H1 (cell line): ENCODE measurements around the gene SMNDC1.

Source experiments
- CHD1 ChIP-seq: IDR thresholded peaks from 2 replicates; pipeline ENCODE4 v1.6.1; 2012; ENCODE audit warnings: low read depth, low read length, improper control_type of control experiment
- CHD2 ChIP-seq: IDR thresholded peaks from 2 replicates; pipeline ENCODE4 v1.6.1; 2012; ENCODE audit warnings: low read length, improper control_type of control experiment
- CTCF ChIP-seq, 3 experiments: IDR thresholded peaks; 1 replicate in 2 of 3; 2 replicates in 1 of 3; pipeline versions ENCODE4 v1.5.1 to v1.6.1; 2011; ENCODE audit warnings: low read length in 3 of 3, mild to moderate bottlenecking in 3 of 3, inconsistent platforms in 2 of 3, low read depth in 1 of 3, moderate library complexity in 1 of 3; ENCODE audit not compliant: insufficient read depth in 1 of 3; ENCODE audit errors: control extremely low read depth in 1 of 3
- SP2 ChIP-seq: IDR thresholded peaks from 2 replicates; pipeline ENCODE4 v1.6.1; 2012; ENCODE audit warnings: mild to moderate bottlenecking, low read length, inconsistent platforms
- TAF7 ChIP-seq: optimal IDR thresholded peaks from 2 replicates; pipeline ENCODE3; 2011; ENCODE audit warnings: low read depth, mild to moderate bottlenecking, inconsistent platforms, low read length, moderate library complexity, borderline replicate concordance
- YY1 ChIP-seq: IDR thresholded peaks from 2 replicates; pipeline ENCODE4 v1.6.1; 2011; ENCODE audit warnings: low read depth, mild to moderate bottlenecking, low read length
- ZNF274 ChIP-seq: IDR thresholded peaks from 2 replicates; pipeline ENCODE4 v1.7.0; 2012; ENCODE audit warnings: low read length, borderline replicate concordance; ENCODE audit errors: extremely low read depth

DNA sequence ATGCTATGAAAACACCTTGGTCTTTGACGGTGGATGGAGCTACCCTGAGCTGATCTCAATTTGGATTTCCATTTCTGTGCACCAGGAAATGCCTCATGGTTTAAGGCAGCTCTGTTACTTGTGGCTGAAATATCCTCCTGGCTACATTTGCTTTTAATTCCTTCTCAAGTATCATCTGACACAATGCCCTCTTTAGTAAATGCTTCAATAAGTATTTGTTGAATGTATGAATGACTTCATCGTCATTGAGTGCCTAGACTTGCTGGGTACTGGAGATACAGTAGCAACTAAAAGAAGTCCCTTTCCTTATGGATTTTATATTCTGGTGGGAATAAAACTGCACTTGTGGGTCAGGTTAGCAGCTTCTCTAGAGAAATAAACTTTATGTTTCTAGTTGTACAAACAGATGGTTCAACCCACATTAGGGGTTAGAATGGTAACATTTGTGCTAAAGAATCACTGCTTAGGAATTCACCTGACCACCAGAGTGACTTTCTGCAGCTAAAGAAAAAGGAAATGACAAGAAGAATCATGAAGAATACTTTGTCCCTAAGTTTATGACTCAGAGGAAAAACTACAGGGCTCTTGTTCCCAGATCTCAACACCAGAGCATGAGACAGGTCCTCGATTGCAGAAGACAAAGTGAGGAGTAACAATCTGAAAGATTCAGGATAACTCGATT, 21.8 kb upstream of the SMNDC1 start:
- no peak for TF ChIP-seq CHD1
- TF ChIP-seq CTCF (IDR thresholded peaks at IDR 0.05; ENCODE audit: control extremely low read depth in 1 of 3, insufficient read depth in 1 of 3, low read depth in 1 of 3, low read length in 3 of 3) = no peak
- TF ChIP-seq SP2 = no peak
- no peak for TF ChIP-seq YY1
- no peak for TF ChIP-seq CHD2
- no peak for TF ChIP-seq ZNF274
- no peak for TF ChIP-seq TAF7
